ENCODE results near the gene CDK13. TPM values are rescaled to one million over a fixed set of nuclear protein-coding genes. Genes with fewer than 3 reads are reported as not detected.

Gene CDK13
- total RNA-seq, 1 experiment from 2014 or later, result 30.6 TPM

GRCh38 chr7:40014376-40014775 is 64.3 kb downstream of the CDK13 start:
- Histone ChIP-seq H3K27me3 (ENCODE audit: control insufficient read depth, insufficient read depth, low read length) (no peaks in the 10 kb centered on the region), H3K4me3 (ENCODE audit: insufficient read depth, low read depth, low read length) (no peak overlapping the region), H3K36me3 (replicated peaks; ENCODE audit: control insufficient read depth, insufficient read depth, low read length) (peaks cover 3% of the 10 kb centered on the region; the same call in 1 of the 2 replicates)
- DNase-seq, result no peak

GRCh38 chr7:40015790-40016296 is 65.8 kb downstream of the CDK13 start:
- no peak overlapping the region for H3K4me3 ChIP-seq (ENCODE audit: insufficient read depth, low read depth, low read length)
- no peaks in the 10 kb centered on the region for H3K27me3 ChIP-seq (ENCODE audit: control insufficient read depth, insufficient read depth, low read length)
- no peak for DNase-seq
- H3K36me3 ChIP-seq (replicated peaks; ENCODE audit: control insufficient read depth, insufficient read depth, low read length), result 0 out of 2 replicates have a peak, but pooled peaks cover 1% of the 10 kb centered on the region

GRCh38 chr7:40019558-40019957 is 69.5 kb downstream of the CDK13 start:
- H3K4me3 ChIP-seq (ENCODE audit: insufficient read depth, low read depth, low read length), result no peak overlapping the region
- H3K36me3 ChIP-seq (replicated peaks; ENCODE audit: control insufficient read depth, insufficient read depth, low read length), result no peaks in the 10 kb centered on the region
- H3K27me3 ChIP-seq (ENCODE audit: control insufficient read depth, insufficient read depth, low read length), result no peaks in the 10 kb centered on the region
- no peak for DNase-seq

DNA sequence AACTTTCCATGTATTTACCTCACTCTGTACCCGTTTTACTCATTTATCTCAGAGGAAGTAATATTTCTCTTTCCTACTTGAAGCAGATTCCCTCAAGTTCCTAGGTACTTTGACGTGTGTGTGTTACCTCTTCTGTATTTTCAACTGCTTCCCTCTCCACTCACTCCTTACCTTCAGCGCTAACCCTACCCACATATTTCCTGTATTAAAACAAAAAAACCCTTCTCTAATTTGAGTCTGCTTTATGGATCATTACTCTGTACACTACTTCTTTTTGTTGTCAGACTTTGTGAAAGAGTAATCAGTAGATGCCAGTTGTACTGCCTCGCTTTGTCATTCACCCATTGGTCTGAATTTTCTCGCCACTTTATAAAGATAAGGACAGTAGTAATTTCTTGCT is 74.0 kb downstream of the CDK13 start:
- no peak overlapping the region for H3K4me3 ChIP-seq (ENCODE audit: insufficient read depth, low read depth, low read length)
- H3K36me3 ChIP-seq (replicated peaks; ENCODE audit: control insufficient read depth, insufficient read depth, low read length), result no peaks in the 10 kb centered on the region
- no peaks in the 10 kb centered on the region for H3K27me3 ChIP-seq (ENCODE audit: control insufficient read depth, insufficient read depth, low read length)
- no peak for DNase-seq

DNA sequence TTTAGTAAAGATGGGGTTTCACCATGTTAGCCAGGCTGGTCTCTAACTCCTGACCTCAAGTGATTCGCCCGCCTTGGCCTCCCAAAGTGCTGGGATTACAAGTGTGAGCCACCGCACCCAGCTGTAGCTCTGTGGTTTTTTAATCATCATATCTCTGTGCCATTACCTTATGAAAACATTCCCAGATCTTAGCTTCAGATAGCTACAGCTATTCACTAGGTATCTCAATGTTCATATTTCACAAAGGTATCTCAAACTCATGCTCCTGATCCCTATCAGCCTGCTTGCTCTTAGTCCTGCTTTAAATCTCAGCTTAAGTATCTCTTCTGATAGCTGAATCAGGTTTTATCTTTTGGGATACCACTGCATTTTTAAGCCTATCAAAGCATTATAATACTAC is 74.8 kb downstream of the CDK13 start:
- H3K36me3 ChIP-seq (replicated peaks; ENCODE audit: control insufficient read depth, insufficient read depth, low read length), result no peaks in the 10 kb centered on the region
- DNase-seq, result no peak
- no peaks in the 10 kb centered on the region for H3K27me3 ChIP-seq (ENCODE audit: control insufficient read depth, insufficient read depth, low read length)
- no peak overlapping the region for H3K4me3 ChIP-seq (ENCODE audit: insufficient read depth, low read depth, low read length)

- Histone ChIP-seq H3K36me3 (replicated peaks; ENCODE audit: control insufficient read depth, insufficient read depth, low read length) (no peaks in the 10 kb centered on the region; the same call in 1 of the 2 replicates), H3K27me3 (ENCODE audit: control insufficient read depth, insufficient read depth, low read length) (no peaks in the 10 kb centered on the region), H3K4me3 (ENCODE audit: insufficient read depth, low read depth, low read length) (no peak overlapping the region)
- no peak for DNase-seq
Observed at GRCh38 chr7:40027545-40027944, 77.5 kb downstream of the CDK13 start.

- no peaks in the 10 kb centered on the region; the same call in none of the 2 replicates for H3K36me3 ChIP-seq (replicated peaks; ENCODE audit: control insufficient read depth, insufficient read depth, low read length)
- no peaks in the 10 kb centered on the region for H3K27me3 ChIP-seq (ENCODE audit: control insufficient read depth, insufficient read depth, low read length)
- H3K4me3 ChIP-seq (ENCODE audit: insufficient read depth, low read depth, low read length), result no peak overlapping the region
- DNase-seq, result no peak
Observed at GRCh38 chr7:40033826-40034225, 83.8 kb downstream of the CDK13 start.

DNA sequence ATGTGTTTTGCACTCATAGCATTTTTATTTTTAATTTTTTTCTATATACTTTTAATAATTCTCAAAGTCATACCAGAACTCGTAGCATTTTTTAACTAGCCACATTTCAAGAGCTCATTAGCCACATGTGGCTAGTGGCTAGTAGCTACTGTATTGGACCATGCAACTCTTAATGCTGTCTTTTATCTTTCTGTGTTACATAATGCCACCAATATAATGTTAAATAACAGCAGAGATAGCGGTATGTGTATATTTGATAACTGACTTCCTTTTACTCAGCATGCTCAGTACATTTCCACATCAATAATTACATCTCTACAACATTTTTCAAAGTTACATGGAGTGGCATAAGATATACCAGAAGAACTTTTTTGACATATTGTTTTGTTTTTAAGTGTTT is 91.4 kb downstream of the CDK13 start:
- Histone ChIP-seq H3K36me3 (replicated peaks; ENCODE audit: control insufficient read depth, insufficient read depth, low read length) (no peaks in the 10 kb centered on the region), H3K27me3 (ENCODE audit: control insufficient read depth, insufficient read depth, low read length) (no peaks in the 10 kb centered on the region), H3K4me3 (ENCODE audit: insufficient read depth, low read depth, low read length) (no peak overlapping the region)
- DNase-seq, result no peak

DNA sequence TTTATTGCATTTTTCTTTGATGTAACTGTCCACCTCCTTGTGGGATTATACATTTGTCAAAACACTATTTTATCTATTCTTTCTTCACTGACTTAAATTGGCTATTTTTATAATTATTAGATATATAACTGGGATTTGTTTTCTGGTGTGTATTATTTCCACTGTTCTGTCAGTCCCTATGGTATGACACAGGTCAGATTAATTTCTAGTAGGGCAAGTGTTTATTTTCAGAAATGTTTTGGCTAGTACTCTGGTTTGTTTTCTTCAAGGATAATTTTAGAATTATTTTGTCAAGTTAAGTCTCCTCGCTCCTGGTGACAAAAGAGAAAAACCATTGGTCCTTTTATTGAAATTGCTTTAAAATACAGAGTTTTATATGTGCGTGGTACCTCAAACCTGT is 93.1 kb downstream of the CDK13 start:
- no peak overlapping the region for H3K4me3 ChIP-seq (ENCODE audit: insufficient read depth, low read depth, low read length)
- H3K27me3 ChIP-seq (ENCODE audit: control insufficient read depth, insufficient read depth, low read length), result no peaks in the 10 kb centered on the region
- DNase-seq, result no peak
- no peaks in the 10 kb centered on the region for H3K36me3 ChIP-seq (replicated peaks; ENCODE audit: control insufficient read depth, insufficient read depth, low read length)

GRCh38 chr7:40047661-40048060 is 97.6 kb downstream of the CDK13 start:
- Histone ChIP-seq H3K4me3 (ENCODE audit: insufficient read depth, low read depth, low read length) (no peak overlapping the region), H3K27me3 (ENCODE audit: control insufficient read depth, insufficient read depth, low read length) (no peaks in the 10 kb centered on the region), H3K36me3 (replicated peaks; ENCODE audit: control insufficient read depth, insufficient read depth, low read length) (no peaks in the 10 kb centered on the region)
- DNase-seq, result no peak

- no peaks in the 10 kb centered on the region for H3K27me3 ChIP-seq (ENCODE audit: control insufficient read depth, insufficient read depth, low read length)
- DNase-seq, result no peak
- H3K36me3 ChIP-seq (replicated peaks; ENCODE audit: control insufficient read depth, insufficient read depth, low read length), result peaks cover 1% of the 10 kb centered on the region; the same call in 1 of the 2 replicates
- no peak overlapping the region for H3K4me3 ChIP-seq (ENCODE audit: insufficient read depth, low read depth, low read length)
Observed at GRCh38 chr7:40057292-40057691, 107.2 kb downstream of the CDK13 start.

GRCh38 chr7:40058026-40058425 is 108.0 kb downstream of the CDK13 start:
- Histone ChIP-seq H3K36me3 (replicated peaks; ENCODE audit: control insufficient read depth, insufficient read depth, low read length) (peaks cover 1% of the 10 kb centered on the region; the same call in 1 of the 2 replicates), H3K27me3 (ENCODE audit: control insufficient read depth, insufficient read depth, low read length) (no peaks in the 10 kb centered on the region), H3K4me3 (ENCODE audit: insufficient read depth, low read depth, low read length) (no peak overlapping the region)
- no peak for DNase-seq

- H3K27me3 ChIP-seq (ENCODE audit: control insufficient read depth, insufficient read depth, low read length), result no peaks in the 10 kb centered on the region
Observed at GRCh38 chr7:40058636-40059035, 108.6 kb downstream of the CDK13 start.

GRCh38 chr7:40059057-40059456 is 109.0 kb downstream of the CDK13 start:
- Histone ChIP-seq H3K4me3 (ENCODE audit: insufficient read depth, low read depth, low read length) (no peak overlapping the region), H3K36me3 (replicated peaks; ENCODE audit: control insufficient read depth, insufficient read depth, low read length) (peaks cover 1% of the 10 kb centered on the region; the same call in 1 of the 2 replicates), H3K27me3 (ENCODE audit: control insufficient read depth, insufficient read depth, low read length) (no peaks in the 10 kb centered on the region)
- DNase-seq, result no peak

More at GRCh38 chr7:40058636-40059035, 108.6 kb downstream of the CDK13 start:
- no peak overlapping the region for H3K4me3 ChIP-seq (ENCODE audit: insufficient read depth, low read depth, low read length)
- peaks cover 1% of the 10 kb centered on the region; the same call in 1 of the 2 replicates for H3K36me3 ChIP-seq (replicated peaks; ENCODE audit: control insufficient read depth, insufficient read depth, low read length)
- DNase-seq, result no peak

DNA sequence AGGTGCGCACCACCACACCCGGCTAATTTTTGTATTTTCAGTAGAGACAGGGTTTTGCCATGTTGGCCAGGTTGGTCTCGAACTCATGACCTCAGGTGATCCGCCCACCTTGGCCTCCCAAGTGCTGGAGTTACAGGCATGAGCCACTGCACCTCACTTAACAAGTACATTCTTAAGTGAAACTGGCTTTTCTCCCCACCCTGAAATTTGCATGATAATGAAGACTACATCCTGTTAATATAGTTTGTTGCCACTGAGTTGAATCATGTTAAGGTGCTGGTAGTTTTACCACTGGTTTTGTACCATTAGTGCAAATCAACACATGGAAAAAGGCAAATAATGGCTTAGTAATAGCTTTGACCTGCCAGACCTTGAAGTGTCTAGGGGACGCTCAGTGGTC is 122.2 kb downstream of the CDK13 start:
- Histone ChIP-seq H3K27me3 (ENCODE audit: control insufficient read depth, insufficient read depth, low read length) (no peaks in the 10 kb centered on the region), H3K4me3 (ENCODE audit: insufficient read depth, low read depth, low read length) (no peak overlapping the region), H3K36me3 (replicated peaks; ENCODE audit: control insufficient read depth, insufficient read depth, low read length) (no peaks in the 10 kb centered on the region)
- DNase-seq, result no peak

DNA sequence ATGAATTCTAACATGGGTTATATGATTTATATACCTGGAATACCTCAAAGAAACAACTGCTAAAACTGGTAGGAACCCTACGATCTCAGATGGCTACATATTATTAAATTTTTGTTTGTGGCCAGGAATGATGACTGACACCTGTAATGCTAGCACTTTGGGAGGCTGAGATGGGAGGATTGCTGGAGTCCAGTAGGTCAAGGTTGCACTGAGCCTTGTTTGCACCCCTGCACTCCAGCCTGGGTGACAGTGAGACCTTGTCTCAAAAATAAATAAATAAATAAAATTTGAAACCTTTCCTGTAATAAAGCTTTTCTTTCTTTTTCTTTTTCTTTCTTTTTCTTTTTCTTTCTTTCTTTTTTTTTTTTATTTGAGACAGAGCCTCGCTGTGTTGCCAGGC is 123.2 kb downstream of the CDK13 start:
- DNase-seq, result no peak
- Histone ChIP-seq H3K36me3 (replicated peaks; ENCODE audit: control insufficient read depth, insufficient read depth, low read length) (no peaks in the 10 kb centered on the region), H3K4me3 (ENCODE audit: insufficient read depth, low read depth, low read length) (no peak overlapping the region), H3K27me3 (ENCODE audit: control insufficient read depth, insufficient read depth, low read length) (no peaks in the 10 kb centered on the region)
